GM10248 (cell line): ENCODE data around the gene ARHGAP22.

Experiments used
- CTCF ChIA-PET: fragments of 300-600 bp; sonication (Branson Sonifier 250); formaldehyde crosslinking; extraction: SDS; loops from one replicate; lab custom pipeline; 2021; ENCODE audit warnings: antibody characterized with exemption; lab: Yijun Ruan, JAX
- POLR2A ChIA-PET: fragments of 350-650 bp; sonication (Branson Sonifier 250); formaldehyde crosslinking; extraction: SDS; loops from one replicate; lab custom pipeline; 2020; ENCODE audit warnings: antibody characterized with exemption; lab: Yijun Ruan, JAX
- DNase-seq: peaks from one replicate; pipeline ENCODE4 v3.0.0; 2012; ENCODE audit errors: extremely low spot score
- CTCF ChIP-seq: IDR thresholded peaks from 2 replicates; pipeline ENCODE4 v1.5.1; 2012; ENCODE audit warnings: mild to moderate bottlenecking, low read depth; ENCODE audit errors: extremely low read depth, missing control alignments, control extremely low read depth

Gene ARHGAP22

GRCh38 chr10:48517482-48517881, 87.4 kb downstream of the ARHGAP22 start:
- TF ChIP-seq CTCF = no peak
- DNase-seq = no peak
- POLR2A ChIA-PET = no interaction called here
- CTCF ChIA-PET = no interaction called here

DNA sequence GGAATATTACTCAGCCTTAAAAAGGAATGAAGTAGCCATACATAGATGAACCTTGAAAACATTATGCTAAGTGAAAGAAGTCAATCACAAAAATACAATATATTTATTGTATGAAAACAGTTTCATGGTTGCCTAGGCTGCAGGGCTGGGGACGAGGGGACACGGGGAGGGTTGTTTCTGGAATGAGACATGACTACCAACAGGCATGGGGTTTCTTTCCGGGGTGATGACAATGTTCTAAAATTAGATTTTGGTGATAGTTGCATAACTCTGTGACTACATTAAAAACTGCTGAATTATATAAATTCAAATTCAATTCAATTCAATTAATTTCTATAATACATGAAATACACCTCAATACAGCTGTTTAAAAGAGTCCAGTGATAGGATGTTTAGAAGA, 88.0 kb downstream of the ARHGAP22 start:
- ChIA-PET CTCF (no interaction called here), POLR2A (no interaction called here)
- DNase-seq = no peak
- no peak for TF ChIP-seq CTCF

DNA sequence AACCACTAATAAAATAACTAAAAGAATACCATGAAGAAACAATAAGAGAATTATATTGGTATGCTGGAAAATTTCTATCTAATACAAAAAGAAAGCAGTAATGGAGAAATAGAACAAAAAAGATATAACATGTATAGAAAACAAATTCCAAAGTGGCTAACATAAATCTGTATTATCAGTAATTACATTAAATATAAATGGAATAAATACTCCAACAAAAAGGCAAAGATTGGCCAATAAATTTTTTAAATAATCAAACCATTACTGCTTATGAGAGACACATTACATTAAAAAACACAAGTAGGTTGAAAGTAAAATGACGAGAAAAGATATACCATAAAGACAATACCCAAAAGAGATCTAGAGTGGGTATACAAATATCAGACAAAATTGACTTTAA, 90.0 kb downstream of the ARHGAP22 start:
- TF ChIP-seq CTCF = no peak
- no peak for DNase-seq
- ChIA-PET CTCF (no interaction called here), POLR2A (no interaction called here)

GRCh38 chr10:48514255-48514654, 90.6 kb downstream of the ARHGAP22 start:
- TF ChIP-seq CTCF = no peak
- POLR2A ChIA-PET = no interaction called here
- CTCF ChIA-PET = interaction anchor here (1.5 kb wide), 1 partner anchor 9 kb away, joined by 3 read pairs; no protein-coding TSS in a partner anchor
- no peak for DNase-seq

GRCh38 chr10:48512861-48513260, 92.0 kb downstream of the ARHGAP22 start:
- TF ChIP-seq CTCF = no peak
- POLR2A ChIA-PET = no interaction called here
- CTCF ChIA-PET = interaction anchor here (1.5 kb wide), 2 partner anchors 8 to 149 kb away, joined by 3 read pairs; no protein-coding TSS in a partner anchor
- DNase-seq = no peak

DNA sequence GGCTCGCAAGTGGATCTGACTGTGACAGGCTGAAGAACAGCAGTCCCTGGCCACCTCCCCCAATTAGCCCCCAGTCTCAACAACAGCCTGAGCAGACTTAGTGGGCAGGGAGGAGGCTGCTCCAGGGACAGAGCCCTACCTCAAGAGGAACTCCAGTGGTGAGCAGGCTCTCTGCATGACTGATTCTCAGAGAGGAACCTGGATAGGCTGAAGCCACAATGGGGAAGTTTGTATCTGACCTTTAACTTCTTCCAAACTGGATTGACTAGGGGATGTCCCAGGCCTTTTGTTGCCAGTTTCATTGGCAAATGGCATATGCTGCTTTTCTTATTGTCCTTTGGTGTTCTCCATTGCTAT, 93.0 kb downstream of the ARHGAP22 start:
- ChIA-PET POLR2A (no interaction called here), CTCF (no interaction called here)
- no peak for TF ChIP-seq CTCF
- no peak for DNase-seq
